Stimulated activated CD8-positive, alpha-beta memory T cell treated with anti-CD3 and anti-CD28 coated beads, Interleukin-4, amount 100 ng/mL, for 1 hour (primary cell): ENCODE data around the gene EDA2R.

ENCODE experiments used
- DNase-seq, 2 donors: peaks; one replicate each; pipeline ENCODE4 v3.0.0-alpha.2; 2020; ENCODE audit warnings: low read depth in 2 of 2, low spot score in 1 of 2

EDA2R gene, protein sequence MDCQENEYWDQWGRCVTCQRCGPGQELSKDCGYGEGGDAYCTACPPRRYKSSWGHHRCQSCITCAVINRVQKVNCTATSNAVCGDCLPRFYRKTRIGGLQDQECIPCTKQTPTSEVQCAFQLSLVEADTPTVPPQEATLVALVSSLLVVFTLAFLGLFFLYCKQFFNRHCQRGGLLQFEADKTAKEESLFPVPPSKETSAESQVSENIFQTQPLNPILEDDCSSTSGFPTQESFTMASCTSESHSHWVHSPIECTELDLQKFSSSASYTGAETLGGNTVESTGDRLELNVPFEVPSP

DNA sequence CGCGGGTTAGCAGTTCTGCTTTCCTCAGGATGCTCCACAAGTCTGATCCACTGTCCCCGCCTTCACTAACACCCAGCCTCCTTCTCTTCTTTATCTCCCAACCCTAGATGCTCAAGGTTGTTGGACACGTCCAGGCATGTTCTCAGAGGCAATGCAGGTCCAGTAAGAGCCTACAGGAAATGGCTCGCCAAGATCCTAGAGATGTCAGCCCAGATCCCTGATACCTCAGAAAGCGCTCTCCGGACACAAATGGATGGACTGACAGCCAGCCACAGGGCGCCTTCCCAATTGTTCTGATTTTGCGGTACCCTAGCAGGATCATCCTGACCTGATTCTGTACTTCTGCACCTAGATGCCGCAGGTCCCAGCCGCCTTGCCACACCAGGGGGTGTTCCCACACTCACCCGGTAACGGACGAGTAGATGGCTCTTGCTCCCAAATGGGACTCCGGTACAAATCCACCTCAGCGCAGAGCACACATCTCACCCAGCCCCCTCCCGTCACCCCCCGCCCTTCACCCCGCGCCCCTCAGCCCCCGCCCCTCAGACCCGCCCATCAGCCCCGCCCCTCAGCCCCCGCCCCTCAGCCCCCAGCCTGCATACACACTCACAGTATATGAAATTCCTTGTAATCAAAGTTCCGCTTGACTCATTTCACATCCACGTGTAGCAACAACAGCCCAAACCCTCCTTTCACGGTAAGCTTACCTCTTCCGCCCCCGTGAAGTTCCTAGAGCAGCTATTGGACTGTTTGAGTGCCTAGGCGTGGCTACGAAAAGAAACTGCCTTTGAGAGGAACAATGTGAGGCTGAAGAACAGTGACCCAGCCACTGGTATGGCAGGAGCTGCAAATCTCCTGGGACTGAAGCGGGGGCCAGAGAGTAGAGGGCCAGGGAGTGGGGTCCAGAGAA, at the start of gene EDA2R:
Gene EDA2R, minus strand, starts transcription at position 488 of the 910 bp plus-strand sequence. CDS start 23,058 bp downstream, outside the sequence.
- no peak for DNase-seq

DNA sequence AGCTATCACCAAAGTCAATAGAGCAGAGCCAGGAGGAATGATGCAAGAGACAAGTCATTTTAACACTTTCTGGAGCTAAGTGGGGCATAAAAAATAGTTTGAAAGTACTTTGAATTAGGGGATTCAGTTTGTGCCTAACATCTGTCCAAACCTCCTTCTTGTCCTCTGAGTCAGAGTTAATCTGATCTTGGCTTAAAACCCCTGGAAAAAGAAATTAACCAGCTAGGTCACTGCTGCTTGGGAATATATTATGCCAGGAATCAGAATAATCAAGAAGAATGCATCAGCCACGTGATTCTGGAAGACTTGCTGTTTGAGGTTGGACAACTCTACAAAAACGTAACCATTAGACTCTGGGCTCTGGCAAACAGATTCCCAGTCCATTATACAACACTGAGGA, 45.3 kb upstream of the EDA2R start:
- DNase-seq = no peak

DNA sequence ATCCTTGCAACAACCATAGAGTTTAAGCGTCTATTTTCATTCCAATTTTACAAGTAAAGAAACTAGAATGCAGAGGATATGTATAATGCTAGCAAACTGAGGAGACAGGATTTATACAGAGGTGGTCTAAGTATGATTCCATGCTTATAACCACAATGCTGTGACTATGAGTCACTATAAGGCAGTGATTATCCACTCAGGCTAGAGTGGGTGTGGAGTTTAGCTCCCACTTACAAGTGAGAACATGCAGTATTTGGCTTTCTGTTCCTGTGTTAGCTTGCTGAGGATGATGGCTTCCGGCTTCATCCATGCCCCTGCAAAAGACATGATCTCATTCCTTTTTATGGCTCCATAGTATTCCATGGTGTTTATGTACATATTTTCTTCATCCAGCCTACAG, 41.6 kb upstream of the EDA2R start:
- no peak for DNase-seq

DNA sequence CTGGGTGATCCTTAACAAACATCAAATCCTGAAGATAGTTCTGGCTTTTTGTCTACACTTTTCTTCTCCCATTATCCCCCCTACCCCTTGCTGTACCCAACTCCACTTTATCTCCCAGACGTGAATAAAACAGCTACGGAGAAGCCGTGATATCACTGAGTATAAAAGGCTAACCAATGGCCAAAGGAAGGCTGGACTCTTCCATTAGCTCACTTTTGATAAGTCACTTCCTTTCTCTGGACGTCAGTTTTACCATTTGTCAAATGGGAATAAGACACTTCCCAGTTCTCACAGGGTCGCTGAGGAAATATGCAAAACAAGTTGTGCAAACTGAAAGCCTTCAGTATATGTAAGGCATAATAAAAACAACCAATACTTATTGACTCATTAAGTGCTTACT, 38.6 kb upstream of the EDA2R start:
- DNase-seq = no peak

DNA sequence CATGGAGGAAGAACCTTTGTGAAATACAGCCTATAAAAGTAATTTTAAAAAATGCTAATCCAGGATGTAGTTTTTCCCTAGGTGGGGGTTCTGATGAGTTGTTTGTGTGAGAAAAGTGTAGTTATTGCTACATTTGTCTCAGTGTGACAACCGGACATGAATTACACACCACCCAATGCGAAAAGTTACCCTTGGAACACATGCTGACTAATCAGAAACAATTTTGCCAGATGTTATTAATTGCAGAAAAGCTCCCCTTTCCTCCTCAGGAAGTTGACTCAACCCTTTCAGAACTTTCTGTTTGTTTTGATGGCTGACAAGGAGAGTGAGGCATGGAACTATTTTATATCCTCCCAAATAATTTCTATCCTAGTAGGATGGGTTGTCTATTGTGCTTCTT, 38.1 kb upstream of the EDA2R start:
- DNase-seq = no peak

DNA sequence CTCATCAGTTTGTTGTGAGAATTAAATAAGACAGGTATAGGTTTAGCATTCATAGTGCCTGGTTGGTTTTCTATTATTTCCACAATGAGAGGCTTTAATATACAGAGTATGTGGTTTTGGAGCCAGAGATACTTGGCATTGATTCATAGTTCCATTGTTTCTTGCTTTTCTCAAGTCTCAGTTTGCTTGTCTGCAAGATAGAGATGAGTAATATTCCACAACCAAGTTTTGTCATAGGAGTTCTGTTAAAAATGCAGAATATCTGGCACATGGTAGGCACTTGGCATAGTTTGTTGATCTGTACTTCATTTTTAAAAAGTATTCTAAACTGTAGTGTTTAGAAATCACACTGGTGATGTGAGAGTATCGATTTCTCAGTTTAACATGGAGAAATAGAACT, 37.5 kb upstream of the EDA2R start:
- DNase-seq = no peak

DNA sequence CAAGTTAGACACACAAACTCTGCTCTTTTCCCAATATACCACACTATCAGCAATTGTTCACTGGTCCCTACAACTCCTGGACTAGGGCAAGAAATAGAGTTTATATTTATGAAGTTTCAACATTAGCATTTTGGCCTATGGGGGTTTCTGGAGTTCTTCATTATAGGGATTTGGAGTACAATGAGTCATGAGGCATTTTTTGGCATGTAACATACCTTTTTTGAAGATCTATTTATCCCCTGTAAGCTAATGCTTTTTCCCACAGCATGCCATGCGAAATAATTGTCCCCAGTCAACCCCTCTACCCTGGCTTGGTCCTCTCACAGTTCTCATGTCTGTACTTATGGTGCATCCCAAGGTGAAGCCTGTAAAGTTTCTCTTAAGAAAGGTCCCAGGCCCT, 36.7 kb upstream of the EDA2R start:
- no peak for DNase-seq

DNA sequence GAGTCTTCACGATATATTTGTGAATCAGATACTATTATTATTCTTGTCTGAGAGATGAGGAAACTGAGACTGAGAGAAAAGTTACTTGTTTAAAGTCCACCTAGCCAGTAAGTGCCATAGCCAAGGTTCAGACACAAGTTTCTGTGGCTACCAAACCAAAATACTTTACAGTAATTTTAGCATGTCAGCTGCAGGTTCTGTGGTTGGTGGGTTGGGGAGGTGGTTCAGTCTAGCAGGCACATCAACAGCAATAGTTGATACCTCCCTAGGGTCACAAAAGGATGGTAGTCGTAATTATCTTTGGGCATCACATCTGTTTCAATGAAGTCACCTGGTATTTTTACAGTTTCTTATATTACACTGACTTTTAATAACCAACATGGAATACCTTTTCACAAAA, 35.6 kb upstream of the EDA2R start:
- DNase-seq = no peak

DNA sequence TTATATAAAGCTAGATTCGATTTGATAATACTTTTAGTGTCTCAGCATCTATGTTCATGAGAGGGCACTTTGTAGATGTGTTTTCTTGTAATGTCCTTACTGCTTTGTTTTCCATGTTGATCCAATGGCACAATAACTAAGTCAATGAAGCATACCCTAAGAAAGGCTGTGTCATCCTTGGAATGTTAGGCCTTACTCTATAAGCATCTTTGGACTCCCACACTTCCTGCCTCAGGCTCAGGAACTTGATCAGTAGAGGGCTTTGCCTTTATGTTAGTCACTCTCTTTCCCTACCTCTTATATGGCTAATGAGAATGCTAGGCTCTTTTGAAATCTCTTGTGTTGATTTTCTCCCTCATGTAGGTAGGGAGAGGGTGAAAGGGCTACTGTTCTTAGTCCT, 33.2 kb upstream of the EDA2R start:
- DNase-seq = no peak

DNA sequence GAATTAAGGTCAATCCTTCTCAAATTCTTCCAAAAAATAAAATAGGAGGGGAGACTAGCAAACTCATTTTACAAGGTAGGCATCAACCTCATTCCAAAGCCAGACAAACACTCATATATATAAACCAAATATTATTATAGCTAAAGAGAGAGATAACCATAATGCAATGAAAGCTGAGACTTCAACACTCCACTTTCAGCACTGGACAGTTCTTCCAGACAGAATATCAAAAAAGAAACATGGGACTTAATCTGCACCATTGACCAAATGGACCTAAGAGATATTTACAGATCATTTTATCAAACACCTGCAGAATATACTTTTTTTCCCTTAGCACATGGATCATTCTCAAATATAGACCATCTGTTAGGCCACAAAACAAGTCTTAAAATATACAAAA, 15.5 kb upstream of the EDA2R start:
- DNase-seq = no peak

DNA sequence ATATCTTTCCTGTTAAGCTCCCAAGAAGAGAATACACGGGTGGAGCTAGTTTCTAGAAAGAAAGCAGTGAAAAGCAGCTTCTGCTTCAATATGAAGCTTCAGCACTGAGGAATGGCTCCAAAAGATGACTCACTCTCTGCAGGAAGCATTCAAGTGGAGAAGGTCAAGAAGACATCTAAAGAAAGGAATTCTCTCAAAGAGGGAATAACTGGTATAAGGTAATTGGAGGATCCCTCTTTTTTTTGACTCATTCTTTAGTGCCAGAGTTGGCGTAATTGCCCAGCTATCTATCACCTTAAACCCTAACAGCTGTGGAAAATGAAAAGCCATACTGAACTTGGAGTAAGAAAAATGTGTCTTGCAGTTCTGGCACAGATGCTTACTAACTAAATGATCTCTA, 3.5 kb downstream of the EDA2R start:
- DNase-seq = no peak

DNA sequence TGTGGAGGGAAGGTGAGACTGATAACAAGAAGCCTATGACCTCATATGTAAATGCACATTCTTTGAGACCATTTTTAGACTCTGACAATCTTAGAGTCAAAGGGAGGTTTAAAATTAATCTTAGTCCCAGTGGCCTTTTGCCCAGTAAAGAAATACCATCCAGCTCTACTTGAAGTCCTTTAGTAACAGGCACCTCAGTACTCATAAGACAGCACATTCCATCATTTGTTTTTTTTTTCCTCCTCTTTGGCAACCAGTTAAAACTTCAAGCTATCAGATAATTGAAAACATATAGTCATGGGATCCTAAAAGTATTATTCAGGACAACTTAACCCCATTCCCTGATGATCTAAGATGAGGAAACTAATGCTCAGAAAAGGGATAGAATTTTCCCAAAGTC, 4.6 kb downstream of the EDA2R start:
- DNase-seq = no peak

DNA sequence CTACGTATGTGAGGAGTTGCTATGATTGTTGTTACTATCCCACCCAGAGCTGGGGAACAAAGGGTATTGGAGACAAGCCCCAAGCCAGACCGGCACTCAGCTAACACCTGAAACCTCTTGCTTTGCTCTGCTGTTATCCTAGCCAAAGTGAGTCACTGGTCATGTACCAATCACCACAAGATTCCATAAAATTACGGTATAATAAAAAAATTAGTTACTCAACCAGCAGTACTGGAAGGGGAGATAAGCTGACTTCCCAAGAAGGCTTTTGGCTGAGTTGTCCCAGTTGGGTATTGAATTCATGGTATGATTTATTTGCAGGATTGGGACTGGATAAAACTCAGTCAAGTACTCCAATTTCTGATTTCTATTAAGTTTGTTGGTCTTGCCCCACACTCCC, 5.3 kb downstream of the EDA2R start:
- no peak for DNase-seq

DNA sequence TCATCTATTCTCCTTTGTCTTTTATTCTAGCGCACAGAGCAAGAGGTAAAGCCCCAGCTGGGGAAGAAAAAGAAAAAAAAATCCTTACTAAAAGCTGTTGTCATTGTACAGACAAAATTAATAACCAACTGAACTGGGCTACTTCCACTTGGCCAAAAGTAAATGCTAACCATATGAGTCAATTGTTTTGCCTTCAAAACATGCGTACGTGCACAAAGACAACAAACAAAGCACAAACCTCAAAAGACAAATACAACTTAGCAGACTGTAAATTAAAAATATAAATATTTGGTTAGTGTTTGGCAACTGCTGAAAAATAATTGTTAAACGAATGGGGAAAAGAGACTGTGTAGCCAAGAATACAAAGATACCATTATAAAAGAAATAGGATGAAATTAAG, 5.9 kb downstream of the EDA2R start:
- no peak for DNase-seq

DNA sequence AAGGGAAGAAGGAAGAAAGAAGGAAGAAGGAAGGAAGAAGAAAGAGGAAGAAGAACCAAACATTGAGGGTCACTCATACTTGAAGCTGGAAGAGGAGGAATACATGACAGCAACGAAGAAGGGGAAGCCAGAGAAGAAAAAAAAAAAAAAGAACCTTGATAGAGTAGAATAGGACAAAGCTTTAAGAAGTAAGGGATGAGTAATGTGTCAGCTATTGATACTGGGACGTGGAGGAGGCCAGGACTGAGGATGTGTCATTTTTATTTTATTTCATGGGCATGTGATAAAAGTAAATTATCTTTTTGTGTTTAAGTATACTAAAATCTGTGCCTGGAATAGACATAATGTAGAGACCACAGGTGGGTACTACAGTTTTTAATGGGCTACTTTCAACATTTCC, 6.4 kb downstream of the EDA2R start:
- DNase-seq = no peak

DNA sequence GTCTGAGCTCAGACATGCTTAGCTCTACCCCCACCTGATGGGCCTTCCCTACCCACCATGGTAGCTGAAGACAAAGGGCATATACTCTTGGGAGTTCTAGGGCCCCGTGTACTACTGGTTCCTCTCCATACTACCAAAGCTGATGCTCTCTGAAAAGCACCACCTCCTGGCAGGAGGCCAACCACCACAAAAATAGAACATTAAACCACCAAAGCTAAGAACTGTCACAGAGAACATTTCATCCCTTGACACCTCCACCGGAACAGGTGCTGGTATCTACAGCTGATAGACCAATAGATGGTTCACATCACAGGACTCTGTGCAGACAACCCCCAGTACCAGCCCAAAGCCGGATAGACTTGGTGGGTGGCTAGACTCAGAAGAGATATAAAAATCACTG, 13.4 kb downstream of the EDA2R start:
- DNase-seq = no peak

DNA sequence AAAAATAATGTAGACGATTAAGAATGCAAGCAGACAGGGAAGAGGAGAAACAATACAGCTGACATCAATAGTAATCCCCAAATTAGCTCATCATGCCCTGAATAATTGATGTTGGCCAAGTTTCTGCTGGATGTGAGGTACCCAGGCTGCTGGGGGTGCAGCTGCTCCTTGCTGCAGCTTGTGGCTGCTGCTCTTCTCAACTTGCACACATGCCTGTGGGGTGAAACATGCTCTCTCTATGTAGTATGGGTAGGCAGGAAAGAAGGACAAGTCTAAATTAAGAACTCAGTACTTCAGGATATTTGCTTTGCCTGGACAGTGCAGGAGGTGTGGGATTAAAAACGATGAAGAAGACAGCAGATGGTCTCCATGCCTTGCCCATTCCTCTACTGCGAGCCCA, 16.7 kb downstream of the EDA2R start:
- DNase-seq = no peak

DNA sequence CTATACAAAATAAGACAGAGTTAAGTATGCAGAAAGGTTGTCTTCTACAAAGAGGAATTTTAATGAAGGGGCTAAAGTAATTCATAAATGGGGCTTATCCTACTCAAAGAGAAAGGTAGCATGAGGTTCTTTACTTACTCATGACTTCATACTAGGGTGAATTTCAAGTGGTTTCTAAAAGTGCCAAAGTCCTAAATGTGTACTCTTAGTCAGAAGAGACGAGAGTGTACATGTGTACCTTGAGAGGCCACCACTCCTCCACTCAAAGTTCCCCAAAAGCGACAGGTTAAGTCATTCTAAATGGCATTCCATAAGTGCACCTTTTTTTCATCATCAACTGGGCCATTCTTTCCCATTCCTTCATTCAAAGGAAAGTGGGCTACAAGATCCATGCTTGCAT, 21.9 kb downstream of the EDA2R start:
- no peak for DNase-seq

DNA sequence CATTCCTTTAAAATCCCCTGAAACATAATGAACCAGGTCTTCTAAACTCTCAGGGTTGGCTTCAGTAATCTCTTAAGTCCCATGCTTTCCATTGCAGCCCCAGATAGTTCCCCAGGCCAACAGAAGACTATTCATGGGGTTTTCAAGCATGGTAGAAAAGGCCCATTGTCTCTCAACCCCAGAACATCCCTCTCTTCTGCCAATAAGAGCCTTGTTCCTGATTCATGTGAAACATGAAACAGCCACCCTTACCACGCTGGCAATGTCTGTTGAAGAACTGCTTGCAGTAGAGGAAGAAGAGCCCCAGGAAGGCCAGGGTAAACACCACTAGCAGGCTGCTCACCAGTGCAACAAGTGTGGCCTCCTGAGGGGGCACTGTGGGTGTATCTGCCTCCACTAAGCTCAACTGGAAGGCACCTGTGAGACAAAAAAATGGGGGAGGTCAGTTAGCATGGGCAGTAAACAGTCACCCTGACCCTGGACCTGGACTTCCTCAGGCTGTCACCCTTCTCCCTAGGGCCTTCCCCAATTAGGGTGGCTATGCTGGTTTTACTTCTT, 36.4 kb downstream of the EDA2R start:
- no peak for DNase-seq

DNA sequence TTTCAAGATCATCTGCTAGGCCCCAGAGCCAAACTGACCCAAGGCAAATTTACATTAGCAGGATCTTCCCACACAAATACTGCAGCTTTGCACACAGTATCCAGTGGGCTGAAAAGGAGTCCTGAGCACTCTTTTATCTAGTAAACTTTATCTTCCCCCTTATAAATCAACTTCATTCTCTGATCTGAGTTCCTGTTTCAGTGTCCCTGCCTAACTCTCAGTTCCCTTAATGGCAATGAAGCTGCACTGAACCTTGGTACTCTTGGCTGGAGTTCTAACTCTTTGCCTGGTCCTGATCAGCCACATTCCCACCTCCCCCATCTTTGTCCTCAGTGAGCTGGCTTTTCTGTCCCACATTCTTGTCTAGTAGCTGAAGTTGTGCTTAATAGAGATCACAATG, 37.4 kb downstream of the EDA2R start:
- DNase-seq = no peak

DNA sequence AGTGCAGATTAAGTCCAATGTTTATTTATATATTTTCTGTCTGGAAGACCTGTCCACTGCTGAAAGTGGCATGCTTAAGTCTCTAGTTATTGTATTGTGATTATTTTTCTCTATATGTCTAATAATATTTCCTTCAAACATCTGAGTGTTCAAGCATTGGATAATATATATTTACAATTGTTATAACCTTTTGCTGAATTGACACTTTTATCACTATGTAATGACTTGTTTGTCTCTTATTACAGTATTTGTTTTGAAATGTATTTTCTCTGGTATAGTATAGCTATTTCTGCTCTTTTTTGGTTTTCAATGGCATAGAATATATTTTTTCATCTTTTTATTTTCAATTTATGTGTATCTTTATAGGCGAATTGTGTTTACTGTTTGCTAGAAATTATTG, 59.7 kb downstream of the EDA2R start:
- no peak for DNase-seq

DNA sequence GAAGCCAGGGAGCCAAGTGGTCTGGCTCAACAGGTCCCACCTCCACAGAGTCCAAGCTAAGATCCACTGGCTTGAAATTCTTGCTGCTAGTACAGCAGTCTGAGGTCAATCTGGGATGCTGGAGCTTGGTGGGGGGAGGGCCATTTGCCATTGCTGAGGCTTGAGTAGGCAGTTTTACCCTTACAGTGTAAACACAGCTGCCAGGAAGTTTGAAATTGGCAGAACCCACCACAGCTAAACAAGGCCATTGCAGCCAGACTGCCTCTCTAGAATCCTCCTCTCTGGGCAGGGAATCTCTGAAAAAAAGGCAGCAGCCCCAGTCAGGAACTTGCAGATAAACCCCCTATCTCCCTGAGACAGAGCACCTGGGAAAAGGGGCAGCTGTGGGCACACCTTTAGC, 84.9 kb downstream of the EDA2R start:
- no peak for DNase-seq
